Mesothelial cell of epicardium (in vitro differentiated cells): ENCODE results near the gene LDAH. TPM values are rescaled to one million over a fixed set of nuclear protein-coding genes. Genes with fewer than 3 reads are reported as not detected.

Experiments used
- DNase-seq, 2 experiments: peaks; one replicate each; pipeline ENCODE4 v3.0.0; 2021; ENCODE audit warnings: low spot score in 2 of 2; ENCODE audit not compliant: unreplicated experiment in 2 of 2
- H3K27ac Mint-ChIP-seq: 2 replicates; pipeline ENCODE4 v1.8.0; 2021; ENCODE audit warnings: mixed read lengths
- H3K27me3 Mint-ChIP-seq: 2 replicates; pipeline ENCODE4 v1.8.0; 2021; ENCODE audit warnings: low read depth, mixed read lengths
- H3K36me3 Mint-ChIP-seq: 2 replicates; pipeline ENCODE4 v1.8.0; 2021; ENCODE audit warnings: mixed read lengths
- H3K4me1 Mint-ChIP-seq: 2 replicates; pipeline ENCODE4 v1.8.0; 2021; ENCODE audit warnings: mixed read lengths
- H3K4me3 Mint-ChIP-seq: 2 replicates; pipeline ENCODE4 v1.8.0; 2021; ENCODE audit warnings: mild to moderate bottlenecking, moderate library complexity, mixed read lengths
- H3K9me3 Mint-ChIP-seq: 2 replicates; pipeline ENCODE4 v1.8.0; 2021; ENCODE audit warnings: mixed read lengths
- CTCF ChIP-seq: fragments of 200-600 bp; sonication (generic); IDR thresholded peaks from one replicate; pipeline ENCODE4 v1.5.0; 2021; ENCODE audit warnings: antibody characterized with exemption; ENCODE audit not compliant: unreplicated experiment
- total RNA-seq: library from RNA; stranded (reverse); gene quantifications from 3 replicates; pipeline ENCODE4 v1.2.1, GENCODE V29; 2021

Gene LDAH
- total RNA-seq, 1 donor from 2014 or later = 28.9 TPM

GRCh38 chr2:20687260-20687832, 135.6 kb downstream of the LDAH start:
- H3K27ac Mint-ChIP-seq = no peak overlapping the region
- DNase-seq = no peak
- H3K36me3 Mint-ChIP-seq = peaks cover 40% of the 10 kb centered on the region
- no peaks in the 10 kb centered on the region for H3K4me1 Mint-ChIP-seq
- H3K27me3 Mint-ChIP-seq = no peaks in the 10 kb centered on the region
- peaks cover 5% of the 10 kb centered on the region for H3K9me3 Mint-ChIP-seq
- TF ChIP-seq CTCF = no peak
- H3K4me3 Mint-ChIP-seq = no peak overlapping the region

GRCh38 chr2:20684581-20685063, 138.3 kb downstream of the LDAH start:
- H3K4me1 Mint-ChIP-seq = no peaks in the 10 kb centered on the region

DNA sequence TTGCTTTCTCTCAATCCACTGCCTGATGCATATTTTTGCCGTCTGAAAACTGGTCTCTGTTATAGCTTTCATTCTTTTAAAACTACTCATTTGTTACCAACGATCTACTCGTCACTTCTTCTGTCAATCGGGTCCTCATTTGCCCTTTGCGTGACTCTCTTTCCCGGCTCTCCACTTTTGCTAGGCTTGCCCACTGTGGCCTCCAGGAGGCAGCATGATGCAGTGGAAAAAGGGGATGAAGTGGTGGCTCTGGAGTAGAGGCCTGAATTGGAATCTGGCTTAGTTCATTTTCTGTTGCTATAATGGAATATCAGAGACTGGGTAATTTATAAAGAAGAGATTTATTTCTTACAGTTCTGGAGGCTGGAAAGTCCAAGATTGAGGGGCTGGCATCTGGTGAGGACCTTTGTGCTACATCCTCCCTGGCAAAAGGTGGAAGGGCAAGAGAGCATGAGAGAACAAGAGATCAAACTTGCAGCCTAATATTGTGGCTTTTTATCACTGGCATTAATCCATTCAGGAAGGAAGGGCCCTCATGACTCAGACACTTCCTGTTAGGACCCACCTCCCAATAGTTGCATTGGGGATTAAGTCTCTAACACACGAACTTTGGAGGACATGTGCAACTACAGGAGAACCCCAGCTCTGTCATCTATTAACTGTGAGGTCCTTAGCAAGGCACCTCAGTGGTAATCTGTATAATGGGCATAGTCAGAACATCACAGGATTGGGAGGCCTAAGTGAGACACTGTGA, 140.6 kb downstream of the LDAH start:
- TF ChIP-seq CTCF = peak; percentile 30
- Mint-ChIP-seq H3K4me1 (no peaks in the 10 kb centered on the region), H3K4me3 (no peak overlapping the region), H3K9me3 (no peaks in the 10 kb centered on the region), H3K27ac (no peak overlapping the region), H3K36me3 (peaks cover 35% of the 10 kb centered on the region), H3K27me3 (no peaks in the 10 kb centered on the region)
- no peak for DNase-seq

More at GRCh38 chr2:20684581-20685063, 138.3 kb downstream of the LDAH start:
- TF ChIP-seq CTCF = no peak
- Mint-ChIP-seq H3K27me3 (no peaks in the 10 kb centered on the region), H3K4me3 (no peak overlapping the region), H3K27ac (no peak overlapping the region), H3K36me3 (peaks cover 50% of the 10 kb centered on the region), H3K9me3 (peaks cover 5% of the 10 kb centered on the region)
- DNase-seq = no peak

DNA sequence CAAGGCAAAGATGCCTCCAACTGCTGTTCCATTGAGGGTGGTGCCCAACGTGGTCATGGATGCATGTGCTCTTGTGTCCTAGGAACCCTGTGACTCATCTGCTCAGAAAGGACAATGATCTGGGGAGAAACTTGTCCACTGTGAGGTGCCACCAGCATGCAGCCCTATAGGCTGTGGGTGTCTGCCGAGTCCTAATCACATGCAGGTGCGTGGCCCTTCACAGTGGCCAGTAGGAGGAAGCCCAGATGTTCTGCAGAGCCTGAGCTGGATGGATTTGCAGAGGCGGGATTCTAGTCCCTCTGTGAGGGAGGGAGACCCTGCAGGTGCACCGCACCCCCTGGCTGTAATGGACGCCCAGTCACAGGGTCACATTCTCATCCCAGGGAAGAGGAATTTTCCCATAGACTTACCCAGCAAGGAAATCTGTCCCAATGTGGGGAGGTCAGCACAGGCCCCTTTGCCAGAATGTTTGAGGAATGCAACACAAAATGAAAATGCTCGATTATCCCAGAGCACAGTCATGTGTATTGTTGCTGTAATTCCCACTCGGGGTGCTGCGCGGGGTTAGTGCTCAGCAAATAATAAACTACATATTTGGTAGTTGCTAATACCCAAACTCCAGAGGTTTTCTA, 142.0 kb downstream of the LDAH start:
- H3K4me1 Mint-ChIP-seq = no peaks in the 10 kb centered on the region
- H3K36me3 Mint-ChIP-seq = peaks cover 21% of the 10 kb centered on the region
- no peaks in the 10 kb centered on the region for H3K27me3 Mint-ChIP-seq
- TF ChIP-seq CTCF = no peak
- H3K27ac Mint-ChIP-seq = no peak overlapping the region
- no peaks in the 10 kb centered on the region for H3K9me3 Mint-ChIP-seq
- H3K4me3 Mint-ChIP-seq = no peak overlapping the region
- no peak for DNase-seq

DNA sequence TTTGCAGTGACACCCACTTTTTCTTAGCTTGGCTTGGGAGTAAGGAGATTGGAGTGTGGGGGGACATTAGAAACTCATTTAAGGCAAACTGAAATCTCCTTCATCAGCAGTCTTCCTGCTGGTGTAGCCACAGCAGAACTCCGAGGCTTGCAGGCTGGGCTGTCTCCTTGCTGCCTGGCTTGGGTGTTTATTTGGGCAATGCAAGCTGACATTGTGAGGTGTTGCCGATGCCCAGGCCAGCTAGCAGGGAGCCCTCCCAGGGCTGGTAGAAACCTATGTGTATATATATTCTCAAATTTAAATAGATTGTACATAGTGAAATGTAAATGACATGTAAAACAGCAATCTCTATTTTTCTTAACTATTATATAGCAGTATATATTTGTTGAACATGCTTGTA, 144.1 kb downstream of the LDAH start:
- H3K27ac Mint-ChIP-seq = no peak overlapping the region
- H3K4me1 Mint-ChIP-seq = peaks cover 8% of the 10 kb centered on the region
- H3K27me3 Mint-ChIP-seq = peaks cover 20% of the 10 kb centered on the region
- no peak for TF ChIP-seq CTCF
- H3K36me3 Mint-ChIP-seq = peaks cover 12% of the 10 kb centered on the region
- H3K9me3 Mint-ChIP-seq = no peaks in the 10 kb centered on the region
- no peak for DNase-seq
- no peak overlapping the region for H3K4me3 Mint-ChIP-seq
